22Rv1 (cell line): ENCODE measurements around the gene SCN1A.

ENCODE experiments used
- H3K27ac ChIP-seq: fragments of 450-650 bp; 2 replicates; pipeline ENCODE4 v1.5.1; 2017
- CTCF ChIP-seq: fragments of 450-650 bp; IDR thresholded peaks from 2 replicates; pipeline ENCODE4 v1.5.1; 2017; ENCODE audit warnings: mild to moderate bottlenecking
- ZFX ChIP-seq: fragments of 450-650 bp; IDR thresholded peaks from 2 replicates; pipeline ENCODE4 v1.6.1; 2017; ENCODE audit warnings: antibody characterized with exemption, borderline replicate concordance

Gene SCN1A

GRCh38 chr2:166134252-166135151, 6.7 kb upstream of the SCN1A start:
- TF ChIP-seq ZFX (no peak), CTCF (no peak)
- H3K27ac ChIP-seq: peak overlapping the region; percentile 78

GRCh38 chr2:166133653-166134052, 5.8 kb upstream of the SCN1A start:
- TF ChIP-seq CTCF (no peak), ZFX (no peak)
- H3K27ac ChIP-seq: peak overlapping the region; percentile 78

GRCh38 chr2:166128156-166128505, 311 bp upstream of the SCN1A start:
- no peak overlapping the region for H3K27ac ChIP-seq
- TF ChIP-seq ZFX: no peak
- peak; percentile 25; the same call in 1 of the 2 replicates for TF ChIP-seq CTCF

GRCh38 chr2:166126007-166126639, 1.7 kb downstream of the SCN1A start:
- H3K27ac ChIP-seq: no peak overlapping the region
- no peak for TF ChIP-seq CTCF
- TF ChIP-seq ZFX: no peak

GRCh38 chr2:166125557-166125956, 2.3 kb downstream of the SCN1A start:
- TF ChIP-seq CTCF (no peak), ZFX (no peak)
- no peak overlapping the region for H3K27ac ChIP-seq

GRCh38 chr2:166118180-166118579, 9.6 kb downstream of the SCN1A start:
- H3K27ac ChIP-seq: no peak overlapping the region
- TF ChIP-seq CTCF: no peak
- TF ChIP-seq ZFX: no peak

GRCh38 chr2:166117491-166117890, 10.3 kb downstream of the SCN1A start:
- no peak overlapping the region for H3K27ac ChIP-seq
- no peak for TF ChIP-seq CTCF
- no peak for TF ChIP-seq ZFX
